K562 (cell line): ENCODE data around the gene SCMH1. TPM values are rescaled to one million over a fixed set of nuclear protein-coding genes. Genes with fewer than 3 reads are reported as not detected.

Experiments
- ATAC-seq: fragments of 200-7000 bp; cut with Tn5 transposase; 3 replicates; pipeline ENCODE4 v1.9.1; 2020; ENCODE audit warnings: moderate library complexity
- BruUV-seq: library from RNA; stranded (reverse); fragments of 400-500 nt; replicated peaks from 2 replicates; lab custom pipeline; 2021; lab: Mats Ljungman, UMichigan
- CTCF ChIA-PET: fragments of 300-600 bp; formaldehyde crosslinking; extraction: SDS; loops from one replicate; lab custom pipeline; 2021; ENCODE audit warnings: low intra/inter-chr PET ratio; lab: Yijun Ruan, JAX
- POLR2A ChIA-PET: fragments of 300-600, 350-650 bp; sonication (Branson Sonifier 250); formaldehyde crosslinking; extraction: SDS; loops from one replicate; lab custom pipeline; 2021; ENCODE audit warnings: antibody characterized with exemption, inconsistent platforms; lab: Yijun Ruan, JAX
- DNase-seq, 4 experiments: peaks; one replicate each; pipeline versions ENCODE4 v3.0.0 to v3.0.0-alpha.2; 2011 to 2018; ENCODE audit warnings: low spot score in 3 of 4, mixed read lengths in 3 of 4; ENCODE audit errors: extremely low read depth in 1 of 4
- FAIRE-seq: peaks from 2 replicates; lab custom pipeline; 2011; peaks lifted over from hg19 to GRCh38; lab: Jason Lieb, UNC
- H2AFZ ChIP-seq: 2 replicates; pipeline ENCODE4 v1.6.0; 2011; ENCODE audit warnings: low read depth, low read length, control low read depth, inconsistent platforms
- H3K27ac ChIP-seq: fragments of 200-600 bp; 3 replicates; pipeline ENCODE4 v1.8.0; 2011; ENCODE audit warnings: low read depth, mild to moderate bottlenecking, control low read depth, inconsistent platforms, low read length, moderate library complexity, mixed read lengths; ENCODE audit errors: extremely low read depth
- H3K27me3 ChIP-seq, 2 experiments: fragments of 300-600 bp in 1 of 2; 2 replicates in 1 of 2; 3 replicates in 1 of 2; pipeline versions ENCODE4 v1.6.0 to v1.8.0; 2011; ENCODE audit warnings: inconsistent platforms in 2 of 2, low read length in 2 of 2, mild to moderate bottlenecking in 1 of 2, mixed read lengths in 1 of 2, moderate library complexity in 1 of 2; ENCODE audit not compliant: control insufficient read depth in 2 of 2, insufficient read depth in 2 of 2
- H3K36me3 ChIP-seq: fragments of 300-600 bp; 3 replicates; pipeline ENCODE4 v1.8.0; 2011; ENCODE audit warnings: mild to moderate bottlenecking, low read length, inconsistent platforms; ENCODE audit not compliant: control insufficient read depth, insufficient read depth
- H3K4me1 ChIP-seq, 2 experiments: fragments of 200-600 bp in 1 of 2; replicated peaks in 1 of 2; 2 replicates in 1 of 2; 3 replicates in 1 of 2; pipeline versions ENCODE4 v1.5.1 to v1.8.0; 2011; ENCODE audit warnings: inconsistent platforms in 2 of 2, low read length in 2 of 2, mild to moderate bottlenecking in 1 of 2, mixed read lengths in 1 of 2, moderate library complexity in 1 of 2; ENCODE audit not compliant: control insufficient read depth in 2 of 2, insufficient read depth in 2 of 2
- H3K4me2 ChIP-seq: 2 replicates; pipeline ENCODE4 v1.6.1; 2011; ENCODE audit warnings: low read length, control low read depth, inconsistent platforms, mixed read lengths; ENCODE audit not compliant: insufficient read depth
- H3K4me3 ChIP-seq: fragments of 200-600 bp; sonication (generic), shearing (Covaris generic); 2 replicates; pipeline ENCODE4 v1.5.1; 2016; ENCODE audit warnings: control low read depth, inconsistent platforms
- H3K79me2 ChIP-seq: fragments of 200-600 bp; 3 replicates; pipeline ENCODE4 v1.8.0; 2011; ENCODE audit warnings: low read length, inconsistent platforms; ENCODE audit not compliant: control insufficient read depth, insufficient read depth
- H3K9ac ChIP-seq, 2 experiments: 2 replicates each; pipeline versions ENCODE4 v1.6.0 to v1.6.1; 2011; ENCODE audit warnings: low read depth in 2 of 2, low read length in 2 of 2, control low read depth in 1 of 2, inconsistent platforms in 1 of 2, mild to moderate bottlenecking in 1 of 2, mixed read lengths in 1 of 2; ENCODE audit not compliant: insufficient read depth in 1 of 2
- H3K9me1 ChIP-seq: one replicate; pipeline ENCODE4 v1.6.0; 2011; ENCODE audit warnings: inconsistent platforms, mild to moderate bottlenecking, low read length, moderate library complexity; ENCODE audit not compliant: control insufficient read depth, insufficient read depth
- H3K9me3 ChIP-seq: replicated peaks from 2 replicates; pipeline ENCODE4 v1.5.1; 2011; ENCODE audit warnings: low read depth, low read length, inconsistent platforms; ENCODE audit not compliant: control insufficient read depth, insufficient read depth
- H4K20me1 ChIP-seq: replicated peaks from 2 replicates; pipeline ENCODE4 v1.6.1; 2011; ENCODE audit warnings: low read length, inconsistent platforms, mixed read lengths; ENCODE audit not compliant: control insufficient read depth, insufficient read depth
- ARNT ChIP-seq, 2 experiments: fragments of 450-650 bp; IDR thresholded peaks; 2 replicates each; pipeline ENCODE4 v1.6.1; 2016; ENCODE audit warnings: mild to moderate bottlenecking in 1 of 2
- CAMTA2 ChIP-seq: fragments of 250-450 bp; sonication (Bioruptor Pico); conservative IDR thresholded peaks from 2 replicates; pipeline ENCODE4 v1.5.1; 2022
- CCAR2 ChIP-seq: fragments of 200-400 bp; formaldehyde crosslinking; IDR thresholded peaks from 2 replicates; pipeline ENCODE4 v1.6.1; 2017; ENCODE audit warnings: mild to moderate bottlenecking, low read depth, low read length
- E2F3 ChIP-seq: fragments of 250-450 bp; sonication (Bioruptor Pico); IDR thresholded peaks from 2 replicates; pipeline ENCODE4 v1.4.0; 2020; ENCODE audit warnings: mild to moderate bottlenecking
- EHMT2 ChIP-seq: fragments of 450-650 bp; IDR thresholded peaks from 2 replicates; pipeline ENCODE4 v1.6.1; 2018; ENCODE audit warnings: antibody characterized with exemption
- MAZ ChIP-seq, 2 experiments: fragments of 450-650 bp in 1 of 2; sonication (generic) in 1 of 2; formaldehyde crosslinking; IDR thresholded peaks in 1 of 2; conservative IDR thresholded peaks in 1 of 2; 2 replicates each; pipeline versions ENCODE4 v1.4.0 to v1.5.0; 2020; ENCODE audit warnings: mild to moderate bottlenecking in 1 of 2, missing genetic modification reagents in 1 of 2
- MEF2D ChIP-seq: conservative IDR thresholded peaks from 2 replicates; pipeline ENCODE4 v1.6.1; 2016; ENCODE audit warnings: low read depth, missing genetic modification characterization, missing compliant biosample characterization
- SMARCA5 ChIP-seq: fragments of 450-650 bp; IDR thresholded peaks from 2 replicates; pipeline ENCODE4 v1.6.1; 2016
- ZBTB7A ChIP-seq: IDR thresholded peaks from 2 replicates; pipeline ENCODE4 v1.6.1; 2011; ENCODE audit warnings: low read depth, mild to moderate bottlenecking, low read length, moderate library complexity, borderline replicate concordance; ENCODE audit not compliant: control insufficient read depth
- ZC3H11A ChIP-seq: IDR thresholded peaks from 2 replicates; pipeline ENCODE4 v1.6.1; 2012; ENCODE audit warnings: low read depth, low read length, improper control_type of control experiment
- ZNF316 ChIP-seq: fragments of 450-650 bp; IDR thresholded peaks from 2 replicates; pipeline ENCODE4 v1.6.1; 2016
- WGBS: fragments of 100-300 bp; shearing (Covaris generic); methylation state at CpG from one replicate; pipeline ENCODE4 v1.1.6; 2016; ENCODE audit warnings: low coverage, mixed read lengths; ENCODE audit not compliant: insufficient coverage; ENCODE audit errors: missing lambda C conversion rate; 5-methylcytosine and 5-hydroxymethylcytosine counted together
- in situ Hi-C: fragments of 300-500 bp; cut with MboI; formaldehyde crosslinking; loops from 4 replicates; pipeline ENCODE4 v1.15.0; 2018; ENCODE audit warnings: inconsistent platforms, mixed read lengths
- intact Hi-C: fragments of 100-400 bp; cut with micrococcal nuclease; formaldehyde crosslinking; loops from 2 replicates; pipeline ENCODE4 v1.14.2; 2022
- polyA plus RNA-seq, 8 experiments: library from polyadenylated mRNA; depleted of rRNA in 4 of 8; stranded (reverse) in 5 of 8; unstranded in 3 of 8; fragments of >200 nt; fragmentation: Nextera tagmentation in 2 of 8; fragmentation: Illumina TruSeq in 1 of 8; extraction: Ambion mirVana in 2 of 8; extraction: Trizol in 1 of 8; gene quantifications; 2 replicates each; pipeline versions ENCODE4 v1.2.1 to v1.2.3, GENCODE V29; 2011 to 2014; ENCODE audit warnings: inconsistent platforms in 1 of 8, missing spikeins in 1 of 8
- total RNA-seq, 7 experiments: library from RNA; depleted of rRNA in 6 of 7; stranded (reverse); fragments of >200 nt in 6 of 7; fragmentation: Illumina TruSeq in 2 of 7; extraction: Trizol in 2 of 7; gene quantifications; 2 replicates each; pipeline versions ENCODE4 v1.2.1 to v1.2.3, GENCODE V29; 2011 to 2021; ENCODE audit warnings: low replicate concordance in 1 of 7
- TF ChIP-seq, protein P1 (sequence below): sonication (generic); formaldehyde crosslinking; IDR thresholded peaks from 2 replicates; pipeline ENCODE4 v1.9.0; 2022; ENCODE audit warnings: mild to moderate bottlenecking, missing genetic modification reagents
- TF ChIP-seq, protein P2 (sequence below): fragments of 450-650 bp; formaldehyde crosslinking; IDR thresholded peaks from 2 replicates; pipeline ENCODE4 v1.4.0; 2020; ENCODE audit warnings: mild to moderate bottlenecking, moderate library complexity

SCMH1 gene
- total and polyA plus RNA-seq, 9 of the 15 experiments (the other 6 are each of a cell fraction or from before 2014, with no cell fraction given): 8.5 to 37.0 (median 26.8) TPM

- ATAC-seq (no peak), FAIRE-seq (no peak), DNase-seq (no peak)
- no peaks in the 10 kb centered on the region for H3K79me2 ChIP-seq
- no peak overlapping the region for H3K4me2 ChIP-seq
- peaks cover 7% of the 10 kb centered on the region for H4K20me1 ChIP-seq
- no peak overlapping the region for H2AFZ ChIP-seq
- in situ Hi-C loops: no loop called here
- CTCF ChIA-PET: no interaction called here
- no peak overlapping the region for H3K27ac ChIP-seq
- no peaks in the 10 kb centered on the region for H3K27me3 ChIP-seq
- H3K4me1 ChIP-seq: peaks cover 8 to 10% of the 10 kb centered on the region in 2 experiments; a peak in 4 of 5 replicates
- TF ChIP-seq, protein P1, sequence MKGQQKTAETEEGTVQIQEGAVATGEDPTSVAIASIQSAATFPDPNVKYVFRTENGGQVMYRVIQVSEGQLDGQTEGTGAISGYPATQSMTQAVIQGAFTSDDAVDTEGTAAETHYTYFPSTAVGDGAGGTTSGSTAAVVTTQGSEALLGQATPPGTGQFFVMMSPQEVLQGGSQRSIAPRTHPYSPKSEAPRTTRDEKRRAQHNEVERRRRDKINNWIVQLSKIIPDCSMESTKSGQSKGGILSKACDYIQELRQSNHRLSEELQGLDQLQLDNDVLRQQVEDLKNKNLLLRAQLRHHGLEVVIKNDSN (CRISPR knock-in tag): no peak
- TF ChIP-seq MEF2D (tag) (no peak), ARNT (IDR thresholded peaks at IDR 0.05) (no peak), ZNF316 (no peak), SMARCA5 (no peak), ZBTB7A (no peak), E2F3 (CRISPR knock-in tag) (no peak), CAMTA2 (CRISPR knock-in tag) (no peak), CCAR2 (no peak), ZC3H11A (no peak), MAZ (CRISPR knock-in tag; conservative IDR thresholded peaks at IDR 0.05 in 1 of 2, IDR thresholded peaks at IDR 0.05 in 1 of 2) (no peak), EHMT2 (no peak)
- TF ChIP-seq, protein P2, sequence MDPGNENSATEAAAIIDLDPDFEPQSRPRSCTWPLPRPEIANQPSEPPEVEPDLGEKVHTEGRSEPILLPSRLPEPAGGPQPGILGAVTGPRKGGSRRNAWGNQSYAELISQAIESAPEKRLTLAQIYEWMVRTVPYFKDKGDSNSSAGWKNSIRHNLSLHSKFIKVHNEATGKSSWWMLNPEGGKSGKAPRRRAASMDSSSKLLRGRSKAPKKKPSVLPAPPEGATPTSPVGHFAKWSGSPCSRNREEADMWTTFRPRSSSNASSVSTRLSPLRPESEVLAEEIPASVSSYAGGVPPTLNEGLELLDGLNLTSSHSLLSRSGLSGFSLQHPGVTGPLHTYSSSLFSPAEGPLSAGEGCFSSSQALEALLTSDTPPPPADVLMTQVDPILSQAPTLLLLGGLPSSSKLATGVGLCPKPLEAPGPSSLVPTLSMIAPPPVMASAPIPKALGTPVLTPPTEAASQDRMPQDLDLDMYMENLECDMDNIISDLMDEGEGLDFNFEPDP (CRISPR knock-in tag): no peak
- peaks cover 4% of the 10 kb centered on the region for H3K9me1 ChIP-seq
- POLR2A ChIA-PET: interaction anchor here (2.6 kb wide), 1 partner anchor 18 kb away, joined by 11 read pairs; the partner anchor contains the start of gene CTPS1
- 94% methylated on average over 4 of the region's 4 CpGs for WGBS
- intact Hi-C loops: no loop called here
- no TSS peak for BruUV-seq
- peaks cover 93% of the 10 kb centered on the region for H3K36me3 ChIP-seq
- no peaks in the 10 kb centered on the region for H3K9me3 ChIP-seq
- no peak overlapping the region for H3K9ac ChIP-seq
- H3K4me3 ChIP-seq: no peak overlapping the region
Measured at GRCh38 chr1:40998668-40999067, 243.4 kb downstream of the SCMH1 start.
